DND-41 (cell line): Measurements from ENCODE around the gene PCBP1.
"Not testable (repeated sequence)": the region's sequence is repeated elsewhere in the genome, so short reads cannot be mapped to it uniquely, and the experiment has no call there.

Source experiments
- ATAC-seq: fragments of 200-7000 bp; cut with Tn5 transposase; 3 replicates; pipeline ENCODE4 v1.9.1; 2021; ENCODE audit warnings: low read depth; ENCODE audit not compliant: insufficient read depth
- DNase-seq: peaks from one replicate; pipeline ENCODE4 v3.0.0-alpha.2; 2020
- H2AFZ ChIP-seq: 2 replicates; pipeline ENCODE4 v1.6.0; 2012; ENCODE audit warnings: low read depth, low read length
- H3K27ac ChIP-seq: 2 replicates; pipeline ENCODE4 v1.5.1; 2012; ENCODE audit warnings: low read length, inconsistent platforms
- H3K27me3 ChIP-seq: fragments of 200-600 bp; sonication (generic); 2 replicates; pipeline ENCODE4 v1.6.0; 2012; ENCODE audit warnings: low read length, mild to moderate bottlenecking, inconsistent platforms; ENCODE audit not compliant: insufficient read depth, poor library complexity
- H3K36me3 ChIP-seq: 2 replicates; pipeline ENCODE4 v1.5.1; 2012; ENCODE audit warnings: low read length, inconsistent platforms; ENCODE audit not compliant: insufficient read depth
- H3K4me1 ChIP-seq: 2 replicates; pipeline ENCODE4 v1.5.1; 2012; ENCODE audit warnings: mild to moderate bottlenecking, low read length; ENCODE audit not compliant: insufficient read depth
- H3K4me2 ChIP-seq: 2 replicates; pipeline ENCODE4 v1.6.0; 2012; ENCODE audit warnings: mild to moderate bottlenecking, moderate library complexity, low read length, inconsistent platforms; ENCODE audit not compliant: insufficient read depth
- H3K4me3 ChIP-seq, 2 experiments: fragments of 200-600 bp in 1 of 2; shearing (Covaris generic) in 1 of 2; 2 replicates each; pipeline ENCODE4 v1.5.1; 2012 to 2016; ENCODE audit warnings: inconsistent platforms in 2 of 2, low read length in 2 of 2, mild to moderate bottlenecking in 2 of 2, low read depth in 1 of 2, moderate library complexity in 1 of 2
- H3K79me2 ChIP-seq: 2 replicates; pipeline ENCODE4 v1.6.0; 2012; ENCODE audit warnings: low read length, inconsistent platforms; ENCODE audit not compliant: insufficient read depth
- H3K9ac ChIP-seq: 2 replicates; pipeline ENCODE4 v1.6.0; 2012; ENCODE audit warnings: low read depth, mild to moderate bottlenecking, inconsistent platforms, low read length, moderate library complexity
- H3K9me3 ChIP-seq: 2 replicates; pipeline ENCODE4 v1.5.1; 2012; ENCODE audit warnings: low read length, moderate library complexity, mild to moderate bottlenecking, inconsistent platforms; ENCODE audit not compliant: insufficient read depth, severe bottlenecking
- H4K20me1 ChIP-seq: 2 replicates; pipeline ENCODE4 v1.6.0; 2012; ENCODE audit warnings: low read length; ENCODE audit not compliant: insufficient read depth
- EZH2 ChIP-seq: IDR thresholded peaks from 3 replicates; pipeline ENCODE4 v1.6.1; 2012; ENCODE audit warnings: borderline replicate concordance, low read depth, mild to moderate bottlenecking, moderate library complexity, low read length, inconsistent platforms; ENCODE audit not compliant: severe bottlenecking
- TF ChIP-seq, protein P1 (sequence below): IDR thresholded peaks from 2 replicates; pipeline ENCODE4 v1.5.1; 2012; ENCODE audit warnings: borderline replicate concordance, low read length, moderate library complexity, mild to moderate bottlenecking; ENCODE audit not compliant: poor library complexity, severe bottlenecking; ENCODE audit errors: extremely low read depth

Gene PCBP1

DNA sequence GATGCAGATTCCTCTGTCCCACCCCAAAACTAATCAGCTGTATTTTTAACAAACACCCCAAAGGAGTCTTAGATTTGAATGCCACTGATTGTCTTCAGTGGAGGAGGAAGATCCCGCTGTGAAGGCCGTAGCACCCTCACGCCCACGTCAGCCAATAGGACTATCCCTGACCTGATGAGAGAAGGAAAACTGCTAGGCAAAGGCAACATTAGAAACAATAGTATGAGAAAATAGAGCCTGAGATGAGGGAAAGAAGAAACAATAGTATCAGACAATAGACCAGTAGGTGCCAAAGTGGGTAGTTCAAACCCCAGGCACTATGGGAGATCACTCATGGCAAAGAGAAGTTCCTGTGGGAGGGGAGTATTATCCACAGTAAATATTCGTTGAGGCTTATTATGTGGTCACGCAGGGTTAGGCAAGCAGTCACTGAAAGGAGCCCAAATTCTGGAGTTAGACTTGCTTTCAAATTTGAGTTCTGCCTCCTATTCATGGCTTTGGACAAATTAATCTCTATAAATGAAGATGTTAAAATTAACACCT lies 2.8 kb downstream of the PCBP1 start:
- Histone ChIP-seq H3K9ac (no peak overlapping the region), H3K79me2 (peaks cover 60% of the 10 kb centered on the region), H2AFZ (no peak overlapping the region), H3K4me1 (peaks cover 49% of the 10 kb centered on the region), H3K4me3 (no peak overlapping the region; a peak in 1 of 4 replicates), H3K36me3 (peaks cover 25% of the 10 kb centered on the region), H3K27me3 (no peaks in the 10 kb centered on the region), H4K20me1 (peaks cover 13% of the 10 kb centered on the region), H3K4me2 (peak overlapping the region; percentile 75), H3K27ac (peak overlapping the region; percentile 19; the same call in 1 of the 2 replicates), H3K9me3 (no peaks in the 10 kb centered on the region)
- DNase-seq: no peak
- no peak for TF ChIP-seq EZH2
- TF ChIP-seq, protein P1, sequence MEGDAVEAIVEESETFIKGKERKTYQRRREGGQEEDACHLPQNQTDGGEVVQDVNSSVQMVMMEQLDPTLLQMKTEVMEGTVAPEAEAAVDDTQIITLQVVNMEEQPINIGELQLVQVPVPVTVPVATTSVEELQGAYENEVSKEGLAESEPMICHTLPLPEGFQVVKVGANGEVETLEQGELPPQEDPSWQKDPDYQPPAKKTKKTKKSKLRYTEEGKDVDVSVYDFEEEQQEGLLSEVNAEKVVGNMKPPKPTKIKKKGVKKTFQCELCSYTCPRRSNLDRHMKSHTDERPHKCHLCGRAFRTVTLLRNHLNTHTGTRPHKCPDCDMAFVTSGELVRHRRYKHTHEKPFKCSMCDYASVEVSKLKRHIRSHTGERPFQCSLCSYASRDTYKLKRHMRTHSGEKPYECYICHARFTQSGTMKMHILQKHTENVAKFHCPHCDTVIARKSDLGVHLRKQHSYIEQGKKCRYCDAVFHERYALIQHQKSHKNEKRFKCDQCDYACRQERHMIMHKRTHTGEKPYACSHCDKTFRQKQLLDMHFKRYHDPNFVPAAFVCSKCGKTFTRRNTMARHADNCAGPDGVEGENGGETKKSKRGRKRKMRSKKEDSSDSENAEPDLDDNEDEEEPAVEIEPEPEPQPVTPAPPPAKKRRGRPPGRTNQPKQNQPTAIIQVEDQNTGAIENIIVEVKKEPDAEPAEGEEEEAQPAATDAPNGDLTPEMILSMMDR: no peak
- no peak for ATAC-seq

- H4K20me1 ChIP-seq: peaks cover 13% of the 10 kb centered on the region
- 0 out of 2 replicates have a peak overlapping the region, but pooled peaks have one; percentile 8 for H3K4me2 ChIP-seq
- H3K9me3 ChIP-seq: no peaks in the 10 kb centered on the region
- H3K4me3 ChIP-seq: no peak overlapping the region
- peaks cover 24% of the 10 kb centered on the region for H3K36me3 ChIP-seq
- H3K4me1 ChIP-seq: peaks cover 49% of the 10 kb centered on the region
- H3K79me2 ChIP-seq: peaks cover 58% of the 10 kb centered on the region
- no peak overlapping the region for H2AFZ ChIP-seq
- no peak for DNase-seq
- H3K9ac ChIP-seq: no peak overlapping the region
- H3K27me3 ChIP-seq: no peaks in the 10 kb centered on the region
- ATAC-seq: no peak
- no peak for TF ChIP-seq EZH2
- H3K27ac ChIP-seq: peak overlapping the region; percentile 19; the same call in 1 of the 2 replicates
These were observed 3.5 kb downstream of the PCBP1 start for GRCh38 chr2:70090706-70091334.

DNA sequence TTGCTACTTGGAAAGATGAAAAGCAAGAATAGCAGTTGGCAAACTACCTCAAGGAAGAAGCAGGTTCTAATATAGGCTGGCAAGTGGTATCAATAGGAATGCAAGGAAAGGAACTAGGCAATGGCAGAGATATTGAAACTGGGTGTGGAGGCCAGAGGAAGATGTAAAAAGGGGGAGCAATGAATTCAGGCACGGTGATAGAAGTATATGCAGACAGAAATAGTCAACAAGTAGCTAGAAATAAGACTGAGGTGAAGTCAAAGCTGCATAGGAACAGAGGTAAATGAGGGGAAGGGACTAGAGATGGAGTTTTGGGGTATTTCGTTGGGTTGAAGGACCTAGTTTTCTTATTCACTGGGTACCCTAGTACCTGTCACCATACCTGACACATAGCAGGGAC lies 4.1 kb downstream of the PCBP1 start:
- Histone ChIP-seq H3K4me2 (peak overlapping the region; percentile 4; the same call in 1 of the 2 replicates), H2AFZ (no peak overlapping the region), H3K27ac (no peak overlapping the region), H3K9ac (no peak overlapping the region), H4K20me1 (peaks cover 13% of the 10 kb centered on the region), H3K27me3 (no peaks in the 10 kb centered on the region), H3K9me3 (no peaks in the 10 kb centered on the region), H3K79me2 (peaks cover 53% of the 10 kb centered on the region), H3K4me3 (no peak overlapping the region), H3K4me1 (peaks cover 49% of the 10 kb centered on the region), H3K36me3 (peaks cover 24% of the 10 kb centered on the region)
- TF ChIP-seq, protein P1: no peak
- TF ChIP-seq EZH2: no peak
- DNase-seq (no peak), ATAC-seq (no peak)

DNA sequence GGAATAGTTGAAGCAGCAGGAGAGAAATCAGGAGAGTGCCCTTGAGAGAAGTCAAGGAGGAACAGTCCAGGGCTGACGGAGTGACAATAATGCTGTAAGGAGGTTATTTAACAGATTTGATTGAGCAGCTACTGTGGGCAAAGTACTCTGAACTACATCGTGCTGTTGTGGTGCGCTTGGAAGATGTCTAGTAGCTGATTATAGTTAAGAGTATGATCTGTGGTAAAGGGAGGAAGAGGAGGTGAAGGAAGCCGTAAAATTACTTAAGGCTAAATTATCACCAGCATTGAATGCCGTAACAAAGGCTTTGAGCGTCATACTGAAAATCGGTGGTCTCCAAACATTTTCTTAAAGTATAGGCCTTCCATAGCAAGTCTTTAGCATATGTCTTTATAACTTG lies 4.5 kb downstream of the PCBP1 start:
- Histone ChIP-seq H3K27ac (no peak overlapping the region), H3K9me3 (no peaks in the 10 kb centered on the region), H3K36me3 (peaks cover 24% of the 10 kb centered on the region), H3K4me1 (peaks cover 48% of the 10 kb centered on the region), H3K4me3 (no peak overlapping the region), H2AFZ (no peak overlapping the region), H3K27me3 (no peaks in the 10 kb centered on the region), H3K4me2 (no peak overlapping the region), H4K20me1 (peaks cover 13% of the 10 kb centered on the region), H3K79me2 (peaks cover 52% of the 10 kb centered on the region), H3K9ac (no peak overlapping the region)
- no peak for DNase-seq
- TF ChIP-seq EZH2: no peak
- TF ChIP-seq, protein P1: no peak
- no peak for ATAC-seq

DNA sequence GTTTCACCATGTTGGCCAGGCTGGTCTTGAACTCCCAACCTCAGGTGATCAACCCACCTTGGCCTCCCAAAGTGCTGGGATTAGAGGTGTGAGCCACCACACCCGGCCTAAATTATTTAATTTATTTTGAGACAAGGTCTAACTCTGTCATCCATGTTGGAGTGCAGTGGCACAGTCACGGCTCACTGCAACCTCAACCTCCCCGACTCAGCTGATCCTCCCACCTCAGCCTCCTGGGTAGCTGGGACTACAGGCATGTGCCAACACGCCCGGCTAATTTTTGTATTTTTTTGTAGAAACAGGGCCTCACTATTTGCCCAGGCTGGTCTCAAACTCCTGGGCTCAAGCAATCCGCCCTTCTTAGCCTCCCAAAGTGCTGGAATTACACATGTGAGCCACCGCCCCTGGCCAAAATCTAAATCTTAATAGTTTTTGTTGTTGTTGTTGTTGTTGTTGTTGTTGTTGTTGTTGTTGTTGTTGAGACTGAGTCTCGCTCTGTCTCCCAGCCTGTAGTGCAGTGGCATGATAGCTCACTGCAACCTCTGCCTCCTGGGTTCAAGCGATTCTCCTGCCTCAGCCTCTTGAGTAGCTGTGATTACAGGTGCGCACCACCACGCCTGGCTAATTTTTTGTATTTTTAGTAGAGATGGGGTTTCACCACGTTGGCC lies 5.4 kb downstream of the PCBP1 start:
- H4K20me1 ChIP-seq: peaks cover 13% of the 10 kb centered on the region
- H3K79me2 ChIP-seq: peaks cover 49% of the 10 kb centered on the region
- not testable (repeated sequence) for DNase-seq, H3K4me2 ChIP-seq, H3K9ac ChIP-seq, H3K27me3 ChIP-seq, H3K27ac ChIP-seq, H3K4me3 ChIP-seq, H3K9me3 ChIP-seq, ATAC-seq, H2AFZ ChIP-seq
- H3K4me1 ChIP-seq: peaks cover 48% of the 10 kb centered on the region
- peaks cover 21% of the 10 kb centered on the region for H3K36me3 ChIP-seq
